GM12873 (cell line): Measurements from ENCODE around the gene DHX34.

Experiments used
- TF ChIP-seq, protein P1 (sequence below): IDR thresholded peaks from 2 replicates; pipeline ENCODE4 v1.5.1; 2012; ENCODE audit warnings: low read depth, mild to moderate bottlenecking, moderate library complexity, low read length, control low read depth; ENCODE audit not compliant: insufficient read depth; ENCODE audit errors: missing control alignments

DHX34 gene

DNA sequence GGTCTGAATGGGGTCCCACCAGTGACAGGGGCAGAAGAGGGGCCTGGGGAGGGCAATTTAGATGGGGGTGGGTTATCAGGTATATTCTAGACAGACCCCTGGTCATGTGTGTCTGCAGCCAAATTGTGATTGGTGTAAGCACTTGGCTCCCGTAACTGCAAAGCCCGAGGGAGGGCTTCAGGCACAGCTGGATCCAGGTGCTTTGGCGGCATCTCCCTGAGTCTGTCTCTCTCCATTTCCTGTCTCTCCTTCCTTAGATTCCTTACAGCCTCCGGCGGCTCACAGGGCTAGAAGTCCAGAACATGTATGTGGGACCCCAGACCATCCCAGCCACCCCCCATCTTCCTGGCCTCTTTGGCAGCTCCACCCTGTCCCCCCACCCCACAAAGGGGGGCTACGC is 31.4 kb downstream of the DHX34 start:
- TF ChIP-seq, protein P1, sequence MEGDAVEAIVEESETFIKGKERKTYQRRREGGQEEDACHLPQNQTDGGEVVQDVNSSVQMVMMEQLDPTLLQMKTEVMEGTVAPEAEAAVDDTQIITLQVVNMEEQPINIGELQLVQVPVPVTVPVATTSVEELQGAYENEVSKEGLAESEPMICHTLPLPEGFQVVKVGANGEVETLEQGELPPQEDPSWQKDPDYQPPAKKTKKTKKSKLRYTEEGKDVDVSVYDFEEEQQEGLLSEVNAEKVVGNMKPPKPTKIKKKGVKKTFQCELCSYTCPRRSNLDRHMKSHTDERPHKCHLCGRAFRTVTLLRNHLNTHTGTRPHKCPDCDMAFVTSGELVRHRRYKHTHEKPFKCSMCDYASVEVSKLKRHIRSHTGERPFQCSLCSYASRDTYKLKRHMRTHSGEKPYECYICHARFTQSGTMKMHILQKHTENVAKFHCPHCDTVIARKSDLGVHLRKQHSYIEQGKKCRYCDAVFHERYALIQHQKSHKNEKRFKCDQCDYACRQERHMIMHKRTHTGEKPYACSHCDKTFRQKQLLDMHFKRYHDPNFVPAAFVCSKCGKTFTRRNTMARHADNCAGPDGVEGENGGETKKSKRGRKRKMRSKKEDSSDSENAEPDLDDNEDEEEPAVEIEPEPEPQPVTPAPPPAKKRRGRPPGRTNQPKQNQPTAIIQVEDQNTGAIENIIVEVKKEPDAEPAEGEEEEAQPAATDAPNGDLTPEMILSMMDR: no peak

DNA sequence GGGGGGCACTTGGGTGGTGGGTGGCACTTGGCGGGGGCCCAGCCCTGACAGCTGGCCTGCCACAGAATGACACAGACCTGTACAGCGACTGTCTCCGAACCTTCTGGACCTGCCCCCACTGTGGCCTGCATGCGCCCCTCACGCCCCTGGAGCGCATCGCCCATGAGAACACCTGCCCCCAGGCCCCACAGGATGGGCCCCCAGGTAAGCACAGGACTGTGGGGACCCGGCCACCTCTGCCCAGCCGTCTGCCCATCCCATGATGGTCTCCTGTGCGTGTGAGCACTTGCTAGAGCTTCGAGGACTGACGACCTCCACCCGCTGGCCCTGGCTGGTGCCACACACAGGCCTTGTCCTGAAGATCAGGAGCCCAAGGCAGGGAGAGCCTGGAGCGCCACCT is 32.0 kb downstream of the DHX34 start:
- TF ChIP-seq, protein P1: no peak

DNA sequence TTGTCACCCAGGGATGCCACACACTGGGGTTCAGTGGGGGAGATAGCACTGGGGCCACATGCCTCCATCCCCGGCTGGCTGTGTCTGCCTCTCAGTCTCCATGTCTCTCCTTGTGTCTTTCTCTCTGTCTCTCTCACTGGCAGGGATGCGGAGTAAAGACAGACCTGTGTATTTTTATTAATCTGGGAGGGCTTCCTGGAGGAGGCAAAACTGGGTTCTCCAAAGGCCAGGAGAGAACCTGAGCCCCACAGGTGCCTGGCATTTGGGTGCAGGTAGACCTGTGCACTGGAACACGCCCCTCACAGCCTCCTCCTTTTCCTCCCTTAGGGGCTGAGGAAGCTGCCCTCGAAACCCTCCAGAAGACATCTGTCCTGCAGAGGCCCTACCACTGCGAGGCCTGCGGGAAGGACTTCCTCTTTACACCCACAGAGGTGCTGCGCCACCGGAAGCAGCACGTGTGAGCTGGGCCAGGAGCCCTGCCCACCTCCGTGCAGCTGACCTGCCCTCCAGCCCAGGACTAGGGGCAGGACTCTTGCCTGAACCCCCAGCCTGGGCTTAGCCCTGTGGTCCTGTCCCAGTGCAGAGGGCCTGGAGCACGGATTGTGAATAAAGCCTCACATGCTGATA is 32.7 kb downstream of the DHX34 start:
- TF ChIP-seq, protein P1: no peak

DNA sequence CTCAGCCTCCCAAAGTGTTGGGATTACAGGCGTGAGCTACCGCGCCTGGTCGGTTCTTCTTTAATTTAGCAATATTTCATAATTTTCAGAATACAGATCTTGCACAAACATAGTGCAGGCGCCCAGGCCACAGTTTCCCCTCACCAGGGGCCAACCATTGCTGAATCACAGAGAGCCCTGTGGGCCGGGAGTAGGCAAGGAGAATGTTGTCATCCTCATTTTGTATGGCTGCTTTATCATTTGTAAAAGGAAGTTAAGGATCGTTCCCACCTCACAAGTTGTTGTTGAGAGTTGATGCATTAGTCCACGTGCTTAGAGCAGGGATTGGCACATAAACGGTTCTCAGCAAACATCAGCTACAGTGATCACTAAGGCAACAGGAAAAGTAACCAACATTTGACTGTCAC is 40.0 kb downstream of the DHX34 start:
- TF ChIP-seq, protein P1: no peak

DNA sequence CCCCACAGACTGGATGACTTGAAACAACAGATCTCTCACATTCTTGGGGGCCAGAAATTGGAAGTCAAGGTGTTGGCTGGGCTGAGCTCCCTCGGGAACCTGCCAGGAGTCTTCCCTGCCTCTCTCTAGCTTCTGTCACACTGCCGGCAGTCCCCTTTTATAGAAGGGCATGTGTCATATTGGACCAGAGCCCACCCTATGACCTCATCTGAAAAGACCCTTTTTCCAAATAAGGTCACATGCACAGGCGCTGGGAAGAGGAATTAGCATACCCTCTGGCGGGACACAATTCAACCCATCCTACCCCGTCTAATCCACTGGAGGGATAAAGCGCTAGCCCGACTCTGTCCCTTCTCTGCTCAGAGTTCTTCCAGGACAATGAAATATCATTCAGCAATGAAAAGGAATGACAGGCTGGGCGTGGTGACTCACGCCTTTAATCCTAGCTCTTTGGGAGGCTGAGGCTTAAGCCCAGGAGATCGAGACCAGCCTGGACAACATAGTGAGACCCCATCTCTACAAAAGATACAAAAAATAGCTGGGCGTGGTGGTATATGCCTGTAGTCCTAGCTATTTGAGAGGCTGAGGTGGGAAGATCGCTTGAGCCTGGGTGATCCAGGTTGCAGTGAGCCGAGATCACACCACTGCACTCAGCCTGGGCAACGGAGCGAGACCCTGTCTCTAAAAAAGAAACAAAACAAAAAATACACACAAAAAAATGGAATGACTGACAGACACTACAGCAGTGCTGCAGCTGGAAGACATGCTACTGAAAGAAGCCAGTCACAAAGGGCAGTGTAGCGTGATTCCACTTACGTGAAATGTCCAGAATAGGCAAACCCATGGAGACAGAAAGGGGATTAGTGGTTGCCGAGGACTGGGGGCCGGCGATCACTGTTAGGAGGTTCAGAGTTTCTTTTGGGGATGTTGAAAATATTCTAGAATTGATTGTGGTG is 41.7 kb downstream of the DHX34 start:
- TF ChIP-seq, protein P1: no peak

DNA sequence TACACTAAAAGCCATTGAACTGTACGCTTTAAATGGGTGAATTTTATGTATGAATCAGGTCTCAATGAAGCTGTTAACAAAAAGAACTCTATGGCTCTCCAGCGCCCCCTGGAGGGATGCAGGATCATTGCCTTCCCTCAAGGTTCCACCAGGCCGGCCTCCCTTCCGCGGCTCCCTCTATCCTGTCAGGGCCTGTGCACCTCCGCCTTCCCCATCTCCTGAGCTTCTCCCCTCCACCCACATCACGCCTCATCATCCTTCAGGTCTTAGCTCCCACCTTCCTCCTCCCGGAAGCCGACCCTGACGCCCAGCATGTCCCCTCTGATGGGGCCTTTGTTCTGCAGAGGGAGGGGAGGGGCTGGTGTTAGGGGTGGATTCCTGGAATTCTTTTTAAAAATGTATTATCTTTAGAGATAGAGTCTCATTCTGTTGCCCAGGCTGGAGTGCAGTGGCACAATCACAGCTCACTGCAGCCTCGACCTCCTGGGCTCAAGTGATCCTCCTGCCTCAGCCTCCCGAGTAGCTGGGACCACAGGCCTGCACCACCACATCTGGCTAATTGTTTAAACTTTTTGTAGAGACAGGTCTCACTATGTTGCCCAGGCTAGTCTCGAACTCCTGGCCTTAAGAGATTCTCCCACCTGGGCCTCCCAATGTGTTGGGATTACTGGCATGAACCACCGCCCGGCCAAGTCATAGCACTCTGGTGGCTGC is 42.6 kb downstream of the DHX34 start:
- TF ChIP-seq, protein P1: peak; percentile 93
